CD4-positive, CD25-positive, alpha-beta regulatory T cell (primary cell): ENCODE data around the gene L3MBTL3. TPM values are rescaled to one million over a fixed set of nuclear protein-coding genes. Genes with fewer than 3 reads are reported as not detected.
A peak's percentile ranks its signal among the peaks of the same experiment; 100 is the strongest.

Experiments used
- ATAC-seq, 2 donors: fragments of 150-1000 bp; cut with Tn5 transposase; one replicate each; pipeline ENCODE4 v1.10.0; 2021; ENCODE audit warnings: low read depth in 2 of 2, moderate number of reproducible peaks in 2 of 2, moderate library complexity in 1 of 2
- DNase-seq, 3 donors: peaks; one replicate each; pipeline versions ENCODE4 v3.0.0 to v3.0.0-alpha.2; 2012 to 2022; ENCODE audit warnings: mixed read lengths in 1 of 3
- H3K27ac ChIP-seq: one replicate; pipeline ENCODE4 v1.7.0; 2013; ENCODE audit warnings: mild to moderate bottlenecking, low read length; ENCODE audit not compliant: insufficient read depth, poor library complexity, severe bottlenecking
- H3K27me3 ChIP-seq: one replicate; pipeline ENCODE4 v1.7.0; 2013; ENCODE audit warnings: low read length; ENCODE audit not compliant: control insufficient read depth, insufficient read depth
- H3K36me3 ChIP-seq: one replicate; pipeline ENCODE4 v1.7.0; 2013; ENCODE audit warnings: mild to moderate bottlenecking, low read length, moderate library complexity; ENCODE audit not compliant: control insufficient read depth, insufficient read depth
- H3K4me1 ChIP-seq: 2 replicates; pipeline ENCODE4 v1.7.0; 2013; ENCODE audit warnings: mild to moderate bottlenecking, low read length; ENCODE audit not compliant: insufficient read depth, control insufficient read depth, poor library complexity, severe bottlenecking
- H3K4me3 ChIP-seq: one replicate; pipeline ENCODE4 v1.7.0; 2013; ENCODE audit warnings: low read depth, mild to moderate bottlenecking, low read length, moderate library complexity
- H3K9me3 ChIP-seq, 2 experiments: 1 replicate in 1 of 2; 2 replicates in 1 of 2; pipeline ENCODE4 v1.7.0; 2013; ENCODE audit warnings: low read length in 2 of 2, mild to moderate bottlenecking in 1 of 2, moderate library complexity in 1 of 2; ENCODE audit not compliant: control insufficient read depth in 2 of 2
- H3K27ac Mint-ChIP-seq, 3 donors: one replicate each; pipeline ENCODE4 v1.8.0; 2020 to 2022; ENCODE audit warnings: mild to moderate bottlenecking in 3 of 3, mixed read lengths in 3 of 3, moderate library complexity in 2 of 3
- H3K27me3 Mint-ChIP-seq: one replicate; pipeline ENCODE4 v1.8.0; 2022; ENCODE audit warnings: mild to moderate bottlenecking, mixed read lengths
- H3K36me3 Mint-ChIP-seq: one replicate; pipeline ENCODE4 v1.8.0; 2020; ENCODE audit warnings: mixed read lengths
- H3K4me1 Mint-ChIP-seq, 4 donors: one replicate each; pipeline ENCODE4 v1.8.0; 2020 to 2022; ENCODE audit warnings: mixed read lengths in 4 of 4, mild to moderate bottlenecking in 1 of 4
- H3K4me3 Mint-ChIP-seq, 4 donors: one replicate each; pipeline ENCODE4 v1.8.0; 2020 to 2022; ENCODE audit warnings: mild to moderate bottlenecking in 4 of 4, mixed read lengths in 4 of 4, moderate library complexity in 3 of 4
- H3K9me3 Mint-ChIP-seq, 7 donors: one replicate each; pipeline ENCODE4 v1.8.0; 2020 to 2022; ENCODE audit warnings: mixed read lengths in 7 of 7, mild to moderate bottlenecking in 3 of 7, moderate library complexity in 2 of 7
- polyA plus RNA-seq, 4 donors: library from polyadenylated mRNA; unstranded; fragments of 300-500 nt; fragmentation: Illumina TruSeq; gene quantifications; one replicate each; pipeline ENCODE4 v1.2.3, GENCODE V29; 2021
- total RNA-seq: library from RNA; stranded (reverse); gene quantifications from one replicate; pipeline ENCODE4 v1.2.3, GENCODE V29; 2022

Gene L3MBTL3
- total and polyA plus RNA-seq, 5 donors from 2014 or later: 5.2 to 66.4 (median 7.8) TPM

DNA sequence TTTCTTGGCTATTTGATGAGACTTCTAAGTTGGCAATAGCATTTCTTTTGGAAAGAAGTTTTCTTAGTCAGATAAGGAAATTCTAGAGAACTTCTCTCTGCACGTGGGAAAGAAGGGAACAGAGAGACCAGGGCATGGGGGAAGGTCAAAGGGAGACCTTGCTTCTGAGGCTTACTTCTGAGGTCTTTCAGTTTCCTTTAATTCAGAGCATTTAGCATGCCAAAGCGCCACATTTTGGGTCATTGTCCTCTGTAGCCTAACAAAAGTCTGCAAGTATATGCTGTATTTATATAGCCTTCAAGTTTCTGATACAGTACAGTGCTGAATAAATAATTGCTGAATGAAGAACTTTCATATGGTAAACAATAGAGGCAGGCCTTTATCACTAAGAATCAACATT lies 108.8 kb downstream of the L3MBTL3 start:
- Histone ChIP-seq H3K4me1 (peaks cover 42% of the 10 kb centered on the region), H3K9me3 (no peaks in the 10 kb centered on the region), H3K36me3 (peaks cover 12% of the 10 kb centered on the region), H3K27ac (no peak overlapping the region), H3K27me3 (no peaks in the 10 kb centered on the region), H3K4me3 (no peak overlapping the region)
- Mint-ChIP-seq H3K4me1 (peaks cover 32 to 82% (median 54%) of the 10 kb centered on the region in 4 donors), H3K4me3 (peak overlapping the region in 1 of 4 donors; percentile 59), H3K9me3 (peaks cover 0 to 4% (median 0%) of the 10 kb centered on the region in 7 donors), H3K36me3 (peaks cover 28% of the 10 kb centered on the region), H3K27ac (peak overlapping the region; percentile 7 to 71 (median 65)), H3K27me3 (no peaks in the 10 kb centered on the region)
- DNase-seq (no peak), ATAC-seq (no peak)

DNA sequence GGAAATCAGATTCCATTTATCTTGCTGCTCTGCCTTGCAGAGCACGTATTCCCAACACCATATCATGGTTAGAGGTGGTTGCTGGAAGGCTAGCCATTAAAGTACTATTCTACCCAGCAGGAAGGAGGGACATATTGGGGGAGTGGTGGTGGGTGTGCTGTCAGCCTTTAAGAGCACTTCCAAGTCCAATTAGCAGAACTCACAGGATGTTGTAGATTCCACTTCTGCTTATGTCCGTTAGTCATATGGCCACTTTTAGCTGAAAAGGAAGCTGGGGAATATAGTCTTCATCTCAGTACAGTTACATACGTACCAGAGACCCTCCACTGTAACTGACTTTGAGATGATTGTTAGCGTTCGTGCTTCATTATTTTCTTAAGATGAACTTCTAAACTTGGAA lies 109.9 kb downstream of the L3MBTL3 start:
- Mint-ChIP-seq H3K9me3 (peaks cover 0 to 4% (median 0%) of the 10 kb centered on the region in 7 donors), H3K4me1 (peaks cover 30 to 83% (median 55%) of the 10 kb centered on the region in 4 donors), H3K36me3 (peaks cover 28% of the 10 kb centered on the region), H3K27me3 (no peaks in the 10 kb centered on the region), H3K27ac (peak overlapping the region in 2 of 3 donors; percentile 22 to 71), H3K4me3 (no peak overlapping the region)
- ATAC-seq: no peak
- peaks cover 52% of the 10 kb centered on the region for H3K4me1 ChIP-seq
- H3K27ac ChIP-seq: no peak overlapping the region
- H3K9me3 ChIP-seq: no peaks in the 10 kb centered on the region
- DNase-seq: no peak
- H3K36me3 ChIP-seq: peaks cover 8% of the 10 kb centered on the region
- H3K27me3 ChIP-seq: no peaks in the 10 kb centered on the region
- no peak overlapping the region for H3K4me3 ChIP-seq

DNA sequence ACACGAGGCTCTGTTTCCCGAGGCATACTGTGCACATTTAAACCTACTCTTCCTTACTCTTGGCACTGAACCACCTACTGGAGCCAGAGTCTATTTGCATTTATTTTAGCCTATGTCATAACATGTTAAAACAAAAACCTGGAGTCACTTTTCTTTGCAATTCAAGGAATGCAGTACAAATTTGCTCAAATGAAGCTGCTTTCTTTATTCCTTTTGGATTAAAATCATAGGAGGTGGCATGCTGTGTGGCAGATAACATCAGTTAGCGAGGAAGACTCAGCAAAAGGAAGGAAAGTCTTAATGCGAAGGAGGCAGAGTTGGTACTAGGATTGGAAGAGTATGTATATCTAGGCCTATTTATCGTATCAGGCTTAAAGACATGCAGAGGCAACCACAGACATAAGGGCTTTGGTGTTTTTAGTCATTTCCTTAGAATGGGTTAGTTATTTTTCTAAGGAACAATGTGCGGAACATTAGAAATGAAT lies 111.4 kb downstream of the L3MBTL3 start:
- ATAC-seq (no peak), DNase-seq (no peak)
- H3K27ac ChIP-seq: no peak overlapping the region
- no peaks in the 10 kb centered on the region for H3K27me3 ChIP-seq
- no peaks in the 10 kb centered on the region for H3K9me3 ChIP-seq
- H3K4me3 Mint-ChIP-seq: peak overlapping the region in 1 of 4 donors; percentile 33
- H3K4me3 ChIP-seq: no peak overlapping the region
- H3K27me3 Mint-ChIP-seq: no peaks in the 10 kb centered on the region
- H3K9me3 Mint-ChIP-seq: peaks cover 0 to 4% (median 0%) of the 10 kb centered on the region in 7 donors
- H3K27ac Mint-ChIP-seq: peak overlapping the region; percentile 78 to 98 (median 85)
- peaks cover 24% of the 10 kb centered on the region for H3K36me3 Mint-ChIP-seq
- peaks cover 35 to 92% (median 68%) of the 10 kb centered on the region in 4 donors for H3K4me1 Mint-ChIP-seq
- no peaks in the 10 kb centered on the region for H3K36me3 ChIP-seq
- H3K4me1 ChIP-seq: peaks cover 67% of the 10 kb centered on the region

DNA sequence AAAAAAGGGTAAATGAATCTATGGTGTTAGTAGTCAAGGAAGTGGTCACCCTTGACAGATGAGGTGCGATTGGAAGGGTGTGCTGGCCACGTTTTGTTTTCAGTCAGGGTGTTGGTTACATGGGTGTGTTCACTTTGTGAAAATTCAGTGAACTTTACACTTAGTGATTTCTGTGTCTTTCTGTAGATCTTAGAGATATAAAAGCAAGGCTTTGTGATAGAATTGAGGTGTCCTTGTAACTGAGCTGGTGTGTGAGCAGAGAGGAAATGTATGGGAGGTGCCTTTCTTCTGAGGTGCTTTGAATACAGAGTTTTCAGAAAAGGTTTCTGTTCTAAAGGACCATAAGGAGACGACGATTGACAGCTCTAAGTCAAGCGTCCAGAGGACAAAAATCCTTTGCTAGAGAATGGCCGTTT lies 113.9 kb downstream of the L3MBTL3 start:
- Histone ChIP-seq H3K9me3 (no peaks in the 10 kb centered on the region), H3K4me3 (peak overlapping the region; percentile 63), H3K27ac (peak overlapping the region; percentile 85), H3K27me3 (no peaks in the 10 kb centered on the region), H3K36me3 (peaks cover 3% of the 10 kb centered on the region), H3K4me1 (peaks cover 80% of the 10 kb centered on the region)
- Mint-ChIP-seq H3K27me3 (no peaks in the 10 kb centered on the region), H3K9me3 (peaks cover 0 to 2% (median 0%) of the 10 kb centered on the region in 7 donors), H3K36me3 (peaks cover 27% of the 10 kb centered on the region), H3K4me1 (peaks cover 33 to 95% (median 74%) of the 10 kb centered on the region in 4 donors), H3K4me3 (peak overlapping the region; percentile 56 to 92 (median 79)), H3K27ac (peak overlapping the region; percentile 96 to 98 (median 97))
- peak; percentile 93 for ATAC-seq
- DNase-seq: peak; percentile 10 to 97 (median 89)

DNA sequence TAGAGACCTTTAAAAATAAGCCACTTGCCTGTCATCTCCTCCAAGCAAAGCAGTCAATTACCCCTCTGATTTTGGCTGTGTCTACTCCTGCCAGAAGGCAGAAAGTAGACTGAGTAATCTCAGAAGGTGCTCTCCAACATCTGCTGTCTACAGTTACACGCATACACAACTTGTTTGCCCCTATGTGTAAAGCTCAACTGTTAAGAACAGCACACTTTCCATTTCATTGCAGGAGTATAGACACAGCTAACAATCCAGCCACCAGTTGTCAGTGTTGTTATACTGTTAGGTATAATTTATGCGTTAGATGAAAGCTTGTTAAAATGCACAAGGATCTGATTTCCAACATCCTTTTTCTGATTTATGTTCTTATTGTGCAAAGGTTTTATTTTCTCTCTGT lies 116.2 kb downstream of the L3MBTL3 start:
- no peaks in the 10 kb centered on the region for H3K9me3 Mint-ChIP-seq
- peak in 2 of 3 donors; percentile 43 to 80 for DNase-seq
- H3K4me1 ChIP-seq: peaks cover 91% of the 10 kb centered on the region

DNA sequence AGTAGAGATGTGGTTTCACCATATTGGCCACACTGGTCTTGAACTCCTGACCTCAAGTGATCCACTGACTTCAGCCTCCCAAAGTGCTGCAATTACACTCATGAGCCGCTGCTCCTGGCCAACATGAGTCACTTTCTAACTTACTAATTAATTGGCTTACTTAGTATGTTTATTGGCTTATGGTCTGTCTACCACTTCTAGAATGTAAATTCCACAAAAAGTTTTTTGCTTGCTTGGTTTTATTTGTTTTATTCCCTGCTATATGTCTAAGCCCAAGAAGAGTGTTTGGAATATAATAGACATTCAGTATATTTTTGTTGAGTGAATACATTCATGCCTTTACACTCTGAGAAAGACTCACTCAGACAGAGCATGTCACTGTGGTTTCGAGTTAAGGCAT lies 118.4 kb downstream of the L3MBTL3 start:
- H3K9me3 ChIP-seq: no peaks in the 10 kb centered on the region
- peaks cover 81% of the 10 kb centered on the region for H3K4me1 ChIP-seq
- Mint-ChIP-seq H3K27ac (peak overlapping the region; percentile 80 to 98 (median 97)), H3K36me3 (peaks cover 45% of the 10 kb centered on the region), H3K9me3 (no peaks in the 10 kb centered on the region), H3K4me1 (peaks cover 43 to 92% (median 80%) of the 10 kb centered on the region in 4 donors), H3K4me3 (peak overlapping the region in 2 of 4 donors; percentile 26 to 66), H3K27me3 (no peaks in the 10 kb centered on the region)
- ATAC-seq: no peak
- H3K27me3 ChIP-seq: no peaks in the 10 kb centered on the region
- H3K36me3 ChIP-seq: peaks cover 3% of the 10 kb centered on the region
- H3K4me3 ChIP-seq: no peak overlapping the region
- DNase-seq: no peak
- peak overlapping the region; percentile 85 for H3K27ac ChIP-seq

More for the DNA sequence above, 116.2 kb downstream of the L3MBTL3 start:
- H3K36me3 ChIP-seq: peaks cover 3% of the 10 kb centered on the region
- no peaks in the 10 kb centered on the region for H3K27me3 ChIP-seq
- H3K36me3 Mint-ChIP-seq: peaks cover 35% of the 10 kb centered on the region
- ATAC-seq: no peak
- H3K9me3 ChIP-seq: no peaks in the 10 kb centered on the region
- H3K4me3 Mint-ChIP-seq: peak overlapping the region; percentile 37 to 76 (median 66)
- peak overlapping the region; percentile 85 for H3K27ac ChIP-seq
- H3K4me1 Mint-ChIP-seq: peaks cover 43 to 97% (median 86%) of the 10 kb centered on the region in 4 donors
- H3K27me3 Mint-ChIP-seq: no peaks in the 10 kb centered on the region
- peak overlapping the region; percentile 63 for H3K4me3 ChIP-seq
- peak overlapping the region; percentile 95 to 98 (median 97) for H3K27ac Mint-ChIP-seq

DNA sequence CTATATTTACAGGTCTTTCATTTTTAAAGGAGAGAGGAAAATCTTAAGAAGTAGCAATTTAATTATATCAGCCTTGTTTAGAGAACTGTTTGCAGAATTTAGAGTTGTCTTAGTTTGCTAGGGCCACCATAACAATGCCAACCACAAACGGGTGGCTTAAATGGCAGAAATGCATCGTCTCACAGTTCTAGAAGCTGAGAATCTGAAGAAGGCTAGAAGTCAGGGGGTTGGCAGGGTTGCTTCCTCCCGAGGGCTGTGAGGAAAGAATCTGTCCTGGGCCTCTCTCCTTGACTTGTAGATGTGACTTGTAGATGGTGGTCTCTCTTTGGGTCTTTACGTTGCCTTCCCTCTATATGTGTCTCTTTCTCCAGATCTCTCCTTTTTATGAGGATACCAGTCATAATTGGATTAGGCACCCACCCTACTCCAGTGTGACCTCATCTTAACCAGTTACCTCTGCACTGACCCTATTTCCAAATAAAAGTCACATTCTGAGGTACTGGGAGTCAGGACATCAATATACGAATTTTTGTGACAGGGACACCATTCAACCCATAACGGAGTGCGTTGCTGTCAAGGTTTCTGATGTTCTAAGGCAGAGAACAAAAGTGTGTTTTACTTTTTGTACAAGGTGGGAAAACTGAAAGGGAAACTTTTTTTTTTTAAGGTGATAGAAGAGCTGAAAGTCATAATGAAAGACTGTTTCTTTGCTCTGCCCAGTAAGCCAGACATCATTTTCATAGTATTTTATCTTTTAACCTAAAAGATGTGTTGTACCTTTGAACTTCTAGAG lies 119.9 kb downstream of the L3MBTL3 start:
- peaks cover 3% of the 10 kb centered on the region for H3K36me3 ChIP-seq
- H3K9me3 ChIP-seq: no peaks in the 10 kb centered on the region
- Mint-ChIP-seq H3K9me3 (no peaks in the 10 kb centered on the region), H3K4me1 (peaks cover 39 to 88% (median 72%) of the 10 kb centered on the region in 4 donors), H3K27me3 (no peaks in the 10 kb centered on the region), H3K4me3 (peak overlapping the region; percentile 66 to 91 (median 86)), H3K36me3 (peaks cover 53% of the 10 kb centered on the region), H3K27ac (peak overlapping the region; percentile 97 to 98 (median 98))
- peak in 2 of 3 donors; percentile 38 to 76 for DNase-seq
- H3K27ac ChIP-seq: peak overlapping the region; percentile 61
- peaks cover 67% of the 10 kb centered on the region for H3K4me1 ChIP-seq
- peak overlapping the region; percentile 83 for H3K4me3 ChIP-seq
- peak; percentile 27 to 41 for ATAC-seq
- no peaks in the 10 kb centered on the region for H3K27me3 ChIP-seq
